Heart left ventricle (tissue), 16 donors: ENCODE measurements around the gene C1orf105. TPM values are rescaled to one million over a fixed set of nuclear protein-coding genes. Genes with fewer than 3 reads are reported as not detected.
A peak's percentile ranks its signal among the peaks of the same experiment; 100 is the strongest.

ENCODE experiments used
- ATAC-seq, 4 donors: fragments of 200-7000 bp; cut with Tn5 transposase; one replicate each; pipeline ENCODE4 v1.9.1; 2020 to 2022; ENCODE audit warnings: moderate library complexity in 4 of 4, mild to moderate bottlenecking in 3 of 4, moderate number of reproducible peaks in 1 of 4
- DNase-seq, 5 donors: peaks; one replicate each; pipeline ENCODE4 v3.0.0-alpha.2; 2020
- H3K27ac ChIP-seq, 12 donors: fragments of 200-600 bp; sonication (generic) in 4 of 12; one replicate each; pipeline versions ENCODE4 v1.5.0 to v1.8.0; 2016 to 2022; ENCODE audit warnings: mild to moderate bottlenecking in 2 of 12
- H3K27me3 ChIP-seq, 9 donors: fragments of 200-600 bp; sonication (generic) in 2 of 9; one replicate each; pipeline versions ENCODE4 v1.5.1 to v1.8.0; 2016 to 2022; ENCODE audit warnings: mild to moderate bottlenecking in 3 of 9
- H3K36me3 ChIP-seq, 9 donors: fragments of 200-600 bp; sonication (generic) in 2 of 9; one replicate each; pipeline versions ENCODE4 v1.5.0 to v1.8.0; 2018 to 2022; ENCODE audit warnings: mild to moderate bottlenecking in 2 of 9
- H3K4me1 ChIP-seq, 12 donors: fragments of 200-600 bp; sonication (generic) in 4 of 12; one replicate each; pipeline versions ENCODE4 v1.5.0 to v1.8.0; 2016 to 2022; ENCODE audit warnings: mild to moderate bottlenecking in 3 of 12
- H3K4me3 ChIP-seq, 12 donors: fragments of 200-600 bp; sonication (generic) in 4 of 12; one replicate each; pipeline versions ENCODE4 v1.5.0 to v1.8.0; 2017 to 2022; ENCODE audit warnings: mild to moderate bottlenecking in 9 of 12, moderate library complexity in 4 of 12
- H3K9me3 ChIP-seq, 12 donors: fragments of 200-600 bp; sonication (generic) in 4 of 12; one replicate each; pipeline versions ENCODE4 v1.5.0 to v1.8.0; 2016 to 2022; ENCODE audit warnings: mild to moderate bottlenecking in 1 of 12
- CTCF ChIP-seq, 12 donors: fragments of 200-600 bp; sonication (generic) in 4 of 12; IDR thresholded peaks; one replicate each; pipeline versions ENCODE4 v1.5.0 to v1.8.0; 2018 to 2022; ENCODE audit warnings: antibody characterized with exemption in 12 of 12, mild to moderate bottlenecking in 5 of 12
- POLR2A ChIP-seq, 2 donors: fragments of 450-650 bp; IDR thresholded peaks; one replicate each; pipeline ENCODE4 v1.6.1; 2017; ENCODE audit warnings: antibody characterized with exemption in 2 of 2, mild to moderate bottlenecking in 2 of 2, moderate library complexity in 2 of 2
- WGBS, 4 donors: extraction: QIAGEN DNeasy Blood & Tissue Kit in 2 of 4; methylation state at CpG; one replicate each; pipeline versions ENCODE4 v1.1.5 to v1.1.7; 2013 to 2018; 5-methylcytosine and 5-hydroxymethylcytosine counted together
- intact Hi-C, 10 donors: fragments of 100-400 bp; cut with DNase I; formaldehyde crosslinking; loops; one replicate each; pipeline versions ENCODE4 v1.11.1 to v1.14.2; 2022
- polyA plus RNA-seq, 2 donors: library from polyadenylated mRNA; stranded (reverse); fragments of 200-250 nt; gene quantifications; one replicate each; pipeline ENCODE4 v1.2.3, GENCODE V29; 2013
- total RNA-seq, 9 donors: library from RNA; depleted of rRNA in 2 of 9; stranded (reverse); fragments of >200 nt in 2 of 9; fragmentation: NEBNext Ultra II Directional in 3 of 9; extraction: Animal tissue kit (Norgen Biotek cat#: 25700) in 3 of 9; gene quantifications; one replicate each; pipeline versions ENCODE4 v1.1.0 to v1.2.4, GENCODE V29; 2016 to 2023
- donor health status: ischemic (EF 13 %, LVEDD 7.1; RV severe dilation, severe dysfunction).
- donor health status: healthy with polysubstance abuse.
- donor health status: DM: no; HTN: yes; CAD: no.
- donor health status: DM: no; HTN: no; CAD: no.
- donor health status: ischemic (EF 25% LVEDD 6.9; RV normal size, moderate dysfunction).
- donor health status: ischemic (EF 25% LVEDD 5.7; RV mildly dilated, moderate dysfunction).
- donor health status: healthy.
- donor health status: DM: yes; HTN: yes; CAD: no.
- donor health status: ischemic (EF 35%, LVEDD 5.7; RV mildly dilated, moderate dysfunction).
- donor health status: nonischemic (EF 11% LVEDD 7.7; RV severe dilation, severe dysfunction).
- donor health status: DM: yes; HTN: yes; CAD: no.
- donor health status: PGD.
- donor health status: ischemic (EF 29% LVEDD 5.4; RV normal size, mild dysfunction).
- donor health status: nonischemic (EF 23%, LVEDD 6.1; RV moderate dilation, normal function).

C1orf105 gene
- total and polyA plus RNA-seq, 11 donors, result 1.2 to 39.8 (median 6.7) TPM

- Histone ChIP-seq H3K9me3 (no peaks in the 10 kb centered on the region), H3K4me1 (peaks cover 0 to 11% (median 0%) of the 10 kb centered on the region in 12 donors), H3K27ac (no peak overlapping the region), H3K4me3 (no peak overlapping the region), H3K36me3 (no peaks in the 10 kb centered on the region), H3K27me3 (peaks cover 0 to 11% (median 0%) of the 10 kb centered on the region in 9 donors)
- TF ChIP-seq POLR2A (IDR thresholded peaks at IDR 0.05) (no peak), CTCF (IDR thresholded peaks at IDR 0.05) (no peak)
- ATAC-seq (no peak), DNase-seq (no peak)
- intact Hi-C loops, result no loop called here
Measured at GRCh38 chr1:172484252-172484651, 63.8 kb downstream of the C1orf105 start.

GRCh38 chr1:172485626-172486025, 65.1 kb downstream of the C1orf105 start:
- intact Hi-C loops, result no loop called here
- no peak for ATAC-seq
- WGBS, 4 donors, result 72 to 77% (median 74%) methylated on average over 5 of the region's 5 CpGs
- H3K27ac ChIP-seq, result no peak overlapping the region
- H3K9me3 ChIP-seq, result no peaks in the 10 kb centered on the region
- peaks cover 0 to 11% (median 0%) of the 10 kb centered on the region in 12 donors for H3K4me1 ChIP-seq
- no peaks in the 10 kb centered on the region for H3K36me3 ChIP-seq
- H3K4me3 ChIP-seq, result no peak overlapping the region
- peaks cover 0 to 11% (median 0%) of the 10 kb centered on the region in 9 donors for H3K27me3 ChIP-seq
- no peak for TF ChIP-seq CTCF (IDR thresholded peaks at IDR 0.05)
- TF ChIP-seq POLR2A (IDR thresholded peaks at IDR 0.05), result no peak
- DNase-seq, result no peak

- no peak for TF ChIP-seq CTCF (IDR thresholded peaks at IDR 0.05)
- no peak for TF ChIP-seq POLR2A (IDR thresholded peaks at IDR 0.05)
- WGBS, 4 donors, result 25 to 36% (median 30%) methylated on average over 3 of the region's 3 CpGs
- intact Hi-C loops, result no loop called here
- H3K4me1 ChIP-seq, result peaks cover 0 to 11% (median 0%) of the 10 kb centered on the region in 12 donors
- H3K27me3 ChIP-seq, result peaks cover 0 to 11% (median 0%) of the 10 kb centered on the region in 9 donors
- no peak overlapping the region for H3K4me3 ChIP-seq
- no peak for DNase-seq
- no peak overlapping the region for H3K27ac ChIP-seq
- no peaks in the 10 kb centered on the region for H3K9me3 ChIP-seq
- H3K36me3 ChIP-seq, result no peaks in the 10 kb centered on the region
- ATAC-seq, result peak in 1 of 4 donors; percentile 29
Measured at GRCh38 chr1:172486805-172487454, 66.4 kb downstream of the C1orf105 start.

GRCh38 chr1:172487550-172487949, 67.1 kb downstream of the C1orf105 start:
- 66 to 72% (median 70%) methylated on average over 4 of the region's 4 CpGs for whole genome bisulfite sequencing, 4 donors
- Histone ChIP-seq H3K4me3 (no peak overlapping the region), H3K36me3 (no peaks in the 10 kb centered on the region), H3K27me3 (peaks cover 0 to 9% (median 0%) of the 10 kb centered on the region in 9 donors), H3K27ac (no peak overlapping the region), H3K9me3 (no peaks in the 10 kb centered on the region), H3K4me1 (peaks cover 0 to 11% (median 0%) of the 10 kb centered on the region in 12 donors)
- intact Hi-C loops, result no loop called here
- TF ChIP-seq POLR2A (IDR thresholded peaks at IDR 0.05), result no peak
- no peak for TF ChIP-seq CTCF (IDR thresholded peaks at IDR 0.05)
- no peak for ATAC-seq
- DNase-seq, result no peak
